ENCODE measurements around the gene CTSD. TPM values are rescaled to one million over a fixed set of nuclear protein-coding genes. Genes with fewer than 3 reads are reported as not detected.

Gene CTSD
- total and polyA plus RNA-seq, 7 experiments from 2014 or later, result 103 to 378 (median 186) TPM

DNA sequence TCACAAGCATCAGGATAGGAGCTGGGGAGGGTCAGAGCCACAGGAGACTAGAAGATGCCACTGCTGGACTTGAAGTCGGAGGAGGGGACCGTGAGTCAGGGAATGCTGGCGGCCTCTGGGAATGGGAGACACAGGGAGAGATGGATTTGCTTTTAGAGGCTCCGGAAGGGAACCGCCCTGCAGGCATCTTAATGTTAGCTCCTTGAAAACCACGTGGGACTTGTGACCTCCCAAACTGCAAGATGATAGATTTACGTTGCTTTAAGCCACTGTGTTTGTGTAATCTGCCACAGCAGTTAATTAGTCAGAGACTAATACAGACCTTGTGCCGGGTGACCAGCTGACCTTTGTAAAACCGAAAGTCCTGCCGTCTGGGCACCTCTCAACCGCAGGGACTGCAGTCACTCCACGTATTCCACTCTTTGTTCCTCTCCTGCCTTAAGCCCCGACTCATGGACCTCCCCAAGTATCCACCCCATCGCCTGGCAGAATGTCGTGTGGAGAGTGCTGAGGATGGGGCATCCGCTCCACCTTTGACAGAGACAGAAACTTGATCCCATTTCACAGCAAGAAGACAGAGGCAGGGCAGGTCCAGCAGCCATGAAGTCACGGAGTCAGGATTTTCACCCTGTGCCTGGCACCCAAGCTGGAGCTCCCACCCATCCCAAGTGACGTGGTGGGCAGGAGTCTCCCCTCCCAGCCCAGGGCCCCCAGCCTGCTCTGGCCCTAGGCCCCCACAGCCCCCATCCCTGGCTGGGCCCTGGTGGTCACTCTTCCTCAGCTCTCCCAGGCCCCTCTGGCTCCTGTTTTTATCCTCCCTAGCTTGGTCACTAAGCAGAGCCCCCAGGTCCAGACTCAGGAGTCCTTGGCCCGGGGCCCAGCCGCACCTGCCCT, 19.4 kb upstream of the CTSD start:
- Histone ChIP-seq H3K9me3 (ENCODE audit: control insufficient read depth in 2 of 3, low read length in 3 of 3) (no peaks in the 10 kb centered on the region), H3K4me1 (ENCODE audit: control insufficient read depth in 2 of 2, insufficient read depth in 2 of 2, low read length in 2 of 2) (no peaks in the 10 kb centered on the region), H3K27ac (ENCODE audit: low read depth, low read length) (no peak overlapping the region), H3K4me3 (ENCODE audit: low read length) (no peak overlapping the region), H3K36me3 (ENCODE audit: control insufficient read depth in 2 of 3, insufficient read depth in 3 of 3, low read length in 3 of 3) (no peaks in the 10 kb centered on the region), H3K27me3 (ENCODE audit: control insufficient read depth in 2 of 2, insufficient read depth in 2 of 2, low read length in 2 of 2) (no peaks in the 10 kb centered on the region)
- H3K27ac Mint-ChIP-seq, result no peak overlapping the region
- H3K9me3 Mint-ChIP-seq, result no peaks in the 10 kb centered on the region
- peak; percentile 68 for ATAC-seq
- peaks cover 0 to 3% (median 0%) of the 10 kb centered on the region in 5 donors for H3K27me3 Mint-ChIP-seq
- peaks cover 0 to 26% (median 0%) of the 10 kb centered on the region in 7 donors for H3K4me1 Mint-ChIP-seq
- CTCF ChIA-PET, result interaction anchor here (0.6 kb wide), 1 partner anchor 47 kb away, joined by 3 read pairs; no protein-coding TSS in a partner anchor
- peak in 1 of 9 donors; percentile 1 for DNase-seq
- intact Hi-C loops (cut with micrococcal nuclease), result no loop called here
- no peaks in the 10 kb centered on the region for H3K36me3 Mint-ChIP-seq
- POLR2A ChIA-PET, result no interaction called here
- no peak overlapping the region for H3K4me3 Mint-ChIP-seq

DNA sequence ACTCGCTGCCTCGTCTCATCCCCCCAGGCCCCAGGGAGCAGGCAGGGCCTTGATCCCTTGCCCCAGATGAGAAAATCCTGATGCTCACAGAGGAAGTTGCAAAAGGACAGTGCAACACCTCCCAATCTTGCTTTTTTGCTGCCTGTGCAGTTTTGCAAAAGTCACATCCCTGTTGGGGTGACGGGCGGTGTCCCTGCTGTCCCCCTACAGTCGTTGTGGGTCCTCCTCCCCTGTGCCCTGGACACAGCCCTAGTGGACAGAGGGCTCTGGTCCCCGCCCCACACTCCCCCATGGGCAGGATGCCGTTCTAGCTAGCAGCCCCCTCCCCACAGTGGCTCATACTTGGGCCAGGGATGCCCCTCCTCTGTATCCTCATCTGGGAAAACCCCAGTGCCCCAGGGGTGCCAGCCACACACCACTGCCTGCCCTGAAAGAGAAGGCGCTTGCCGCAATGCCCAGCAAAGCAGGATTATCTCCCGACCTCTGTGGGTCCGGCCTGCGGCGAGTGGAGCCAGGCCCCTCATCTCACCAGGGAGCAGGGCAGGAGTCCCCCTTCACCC, 18.4 kb upstream of the CTSD start:
- Mint-ChIP-seq H3K9me3 (no peaks in the 10 kb centered on the region), H3K36me3 (no peaks in the 10 kb centered on the region), H3K4me3 (no peak overlapping the region), H3K27me3 (peaks cover 0 to 7% (median 0%) of the 10 kb centered on the region in 5 donors), H3K4me1 (peaks cover 0 to 26% (median 0%) of the 10 kb centered on the region in 7 donors), H3K27ac (no peak overlapping the region)
- intact Hi-C loops (cut with micrococcal nuclease), result no loop called here
- Histone ChIP-seq H3K36me3 (ENCODE audit: control insufficient read depth in 2 of 3, insufficient read depth in 3 of 3, low read length in 3 of 3) (no peaks in the 10 kb centered on the region), H3K27ac (ENCODE audit: low read depth, low read length) (no peak overlapping the region), H3K4me3 (ENCODE audit: low read length) (no peak overlapping the region), H3K27me3 (ENCODE audit: control insufficient read depth in 2 of 2, insufficient read depth in 2 of 2, low read length in 2 of 2) (no peaks in the 10 kb centered on the region), H3K4me1 (ENCODE audit: control insufficient read depth in 2 of 2, insufficient read depth in 2 of 2, low read length in 2 of 2) (no peaks in the 10 kb centered on the region), H3K9me3 (ENCODE audit: control insufficient read depth in 2 of 3, low read length in 3 of 3) (no peaks in the 10 kb centered on the region)
- ChIA-PET POLR2A (interaction anchor here (0.9 kb wide), 1 partner anchor 11 kb away, joined by 3 read pairs; no protein-coding TSS in a partner anchor), CTCF (no interaction called here)
- DNase-seq, result peak in 1 of 9 donors; percentile 13
- ATAC-seq, result peak; percentile 28

DNA sequence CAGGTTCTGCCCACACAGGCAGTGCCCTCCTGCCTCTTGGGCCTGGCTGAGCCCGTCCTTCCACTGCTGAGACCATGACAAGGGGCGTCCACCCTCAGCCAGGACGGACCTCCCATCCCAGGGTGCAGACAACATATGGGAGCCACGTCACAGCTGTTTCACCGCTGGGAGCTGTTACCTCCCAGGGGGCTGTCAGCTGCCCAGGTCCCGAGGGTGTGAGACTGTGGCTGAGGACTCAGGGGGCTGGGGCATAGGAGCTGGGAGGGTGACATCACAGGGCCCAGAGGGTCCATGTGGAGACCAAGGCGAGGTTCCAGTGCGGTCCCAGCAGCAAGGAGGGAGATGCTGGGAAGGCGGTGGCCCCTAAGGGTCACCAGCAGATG, 17.9 kb upstream of the CTSD start:
- intact Hi-C loops (cut with micrococcal nuclease), result no loop called here
- CTCF ChIA-PET, result no interaction called here
- H3K36me3 Mint-ChIP-seq, result no peaks in the 10 kb centered on the region
- Histone ChIP-seq H3K27me3 (ENCODE audit: control insufficient read depth in 2 of 2, insufficient read depth in 2 of 2, low read length in 2 of 2) (no peaks in the 10 kb centered on the region), H3K27ac (ENCODE audit: low read depth, low read length) (no peak overlapping the region), H3K4me1 (ENCODE audit: control insufficient read depth in 2 of 2, insufficient read depth in 2 of 2, low read length in 2 of 2) (no peaks in the 10 kb centered on the region), H3K4me3 (ENCODE audit: low read length) (no peak overlapping the region), H3K9me3 (ENCODE audit: control insufficient read depth in 2 of 3, low read length in 3 of 3) (no peaks in the 10 kb centered on the region), H3K36me3 (ENCODE audit: control insufficient read depth in 2 of 3, insufficient read depth in 3 of 3, low read length in 3 of 3) (no peaks in the 10 kb centered on the region)
- DNase-seq (peak in 1 of 9 donors; percentile 14), ATAC-seq (no peak)
- no peak overlapping the region for H3K4me3 Mint-ChIP-seq
- H3K9me3 Mint-ChIP-seq, result peaks cover 0 to 1% (median 0%) of the 10 kb centered on the region in 11 donors
- no peak overlapping the region for H3K27ac Mint-ChIP-seq
- peaks cover 0 to 10% (median 0%) of the 10 kb centered on the region in 5 donors for H3K27me3 Mint-ChIP-seq
- POLR2A ChIA-PET, result interaction anchor here (0.9 kb wide), 1 partner anchor 11 kb away, joined by 3 read pairs; no protein-coding TSS in a partner anchor
- peaks cover 0 to 26% (median 0%) of the 10 kb centered on the region in 7 donors for H3K4me1 Mint-ChIP-seq

DNA sequence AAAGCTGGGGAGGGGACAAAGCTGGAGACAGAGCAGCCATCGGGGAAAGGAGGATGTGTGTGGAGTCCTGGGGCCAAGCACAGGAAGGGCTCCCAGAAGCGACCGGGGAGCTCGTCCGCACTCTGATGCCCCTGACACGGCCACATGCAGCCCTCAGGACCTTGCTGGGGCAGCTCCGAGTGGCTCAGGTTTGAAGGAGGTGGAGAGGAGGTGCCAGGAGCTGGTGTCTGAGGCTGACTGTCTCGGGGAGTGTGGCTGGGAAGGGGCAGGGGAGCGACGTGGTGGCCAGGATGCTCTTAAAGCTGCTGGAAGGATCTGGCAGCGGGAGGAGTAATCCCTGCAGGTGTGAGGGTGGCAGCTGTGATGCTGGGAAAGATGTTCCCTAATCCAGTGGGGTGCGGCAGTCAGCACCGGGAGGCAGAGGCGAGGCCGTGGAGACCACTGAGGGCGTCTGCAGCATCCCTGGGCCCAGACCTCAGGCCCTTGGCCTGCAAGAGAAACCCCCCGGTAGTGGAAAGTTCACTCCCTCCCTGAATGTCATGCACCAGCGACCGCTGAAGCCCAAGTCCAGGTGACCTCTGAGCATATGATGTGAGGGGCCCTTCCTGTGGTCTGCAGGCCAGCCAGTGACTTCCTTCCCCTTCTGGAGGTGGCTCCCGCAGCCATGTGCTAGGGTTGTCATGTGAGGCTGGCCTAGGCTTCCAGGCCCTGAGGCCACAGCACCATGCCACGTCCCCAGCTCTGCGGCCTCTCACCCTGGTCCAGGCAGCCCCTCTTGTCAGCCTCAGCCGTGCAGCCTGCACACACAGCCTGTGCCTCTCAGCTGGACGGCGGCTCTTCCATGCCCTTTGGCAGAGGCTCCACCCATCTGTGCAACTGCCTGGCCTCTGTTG, 17.2 kb upstream of the CTSD start:
- H3K4me3 Mint-ChIP-seq, result no peak overlapping the region

DNA sequence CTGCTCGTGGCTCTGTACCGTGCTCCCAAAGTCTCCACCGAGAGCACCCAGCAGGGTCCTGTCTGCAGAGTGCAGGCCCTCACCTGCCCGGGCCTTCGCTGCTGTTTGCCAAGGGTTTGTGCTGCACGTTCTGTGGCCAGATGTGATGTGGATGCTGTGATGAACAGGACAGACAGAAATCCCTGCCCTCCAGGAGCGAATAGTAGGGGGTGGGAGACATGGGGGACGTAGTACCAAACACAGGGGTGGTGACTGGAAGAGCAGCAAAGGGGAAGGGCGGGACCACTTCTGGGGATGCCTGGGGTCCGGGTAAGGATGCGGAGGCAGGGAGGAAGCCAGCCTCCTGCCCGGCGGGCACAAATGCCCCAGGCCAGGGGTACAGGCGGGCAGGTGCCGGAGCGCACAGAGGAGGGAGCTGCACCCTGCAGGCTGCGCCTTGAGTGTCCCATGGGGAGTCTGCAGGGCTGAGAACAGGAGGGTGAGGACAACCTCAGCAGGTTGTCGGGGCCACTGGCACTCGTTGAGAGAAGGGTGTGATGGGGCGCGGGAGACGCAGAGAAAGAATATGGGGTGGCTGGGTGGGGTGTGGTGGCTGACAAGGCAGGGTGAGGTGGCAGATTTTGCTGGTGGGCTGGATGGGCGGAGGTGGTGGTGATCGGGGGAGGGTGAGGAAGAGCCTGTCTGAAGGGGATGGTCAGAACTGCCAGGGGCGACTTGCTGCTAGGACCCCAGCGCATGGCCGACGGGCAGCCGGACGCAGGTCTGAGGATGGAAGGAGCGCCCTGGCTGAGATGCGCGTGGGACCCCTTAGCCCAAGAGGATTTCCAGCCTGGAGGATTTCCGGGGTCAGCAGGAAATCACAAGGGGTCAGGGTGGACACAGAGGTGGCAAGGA, 16.3 kb upstream of the CTSD start:
- Mint-ChIP-seq H3K4me1 (peaks cover 0 to 26% (median 0%) of the 10 kb centered on the region in 7 donors), H3K9me3 (peaks cover 0 to 2% (median 0%) of the 10 kb centered on the region in 11 donors), H3K36me3 (no peaks in the 10 kb centered on the region), H3K4me3 (peak overlapping the region in 1 of 10 donors; percentile 20), H3K27me3 (peaks cover 0 to 11% (median 0%) of the 10 kb centered on the region in 5 donors), H3K27ac (peak overlapping the region in 1 of 9 donors; percentile 50)
- POLR2A ChIA-PET, result no interaction called here
- DNase-seq, result peak in 1 of 9 donors; percentile 17
- no peak overlapping the region for H3K4me3 ChIP-seq (ENCODE audit: low read length)
- H3K27me3 ChIP-seq (ENCODE audit: control insufficient read depth in 2 of 2, insufficient read depth in 2 of 2, low read length in 2 of 2), result no peaks in the 10 kb centered on the region
- no peak overlapping the region for H3K27ac ChIP-seq (ENCODE audit: low read depth, low read length)
- intact Hi-C loops (cut with micrococcal nuclease), result no loop called here
- no peaks in the 10 kb centered on the region for H3K36me3 ChIP-seq (ENCODE audit: control insufficient read depth in 2 of 3, insufficient read depth in 3 of 3, low read length in 3 of 3)
- no peaks in the 10 kb centered on the region for H3K9me3 ChIP-seq (ENCODE audit: control insufficient read depth in 2 of 3, low read length in 3 of 3)
- CTCF ChIA-PET, result no interaction called here
- ATAC-seq, result no peak
- no peaks in the 10 kb centered on the region for H3K4me1 ChIP-seq (ENCODE audit: control insufficient read depth in 2 of 2, insufficient read depth in 2 of 2, low read length in 2 of 2)

More for the DNA sequence above, 17.2 kb upstream of the CTSD start:
- H3K9me3 Mint-ChIP-seq, result peaks cover 0 to 2% (median 0%) of the 10 kb centered on the region in 11 donors
- ATAC-seq (peak; percentile 64), DNase-seq (peak in 1 of 9 donors; percentile 16)
- peaks cover 0 to 11% (median 0%) of the 10 kb centered on the region in 5 donors for H3K27me3 Mint-ChIP-seq
- no peaks in the 10 kb centered on the region for H3K4me1 ChIP-seq (ENCODE audit: control insufficient read depth in 2 of 2, insufficient read depth in 2 of 2, low read length in 2 of 2)
- no peaks in the 10 kb centered on the region for H3K9me3 ChIP-seq (ENCODE audit: control insufficient read depth in 2 of 3, low read length in 3 of 3)
- H3K27ac Mint-ChIP-seq, result no peak overlapping the region
- H3K36me3 ChIP-seq (ENCODE audit: control insufficient read depth in 2 of 3, insufficient read depth in 3 of 3, low read length in 3 of 3), result no peaks in the 10 kb centered on the region
- H3K27me3 ChIP-seq (ENCODE audit: control insufficient read depth in 2 of 2, insufficient read depth in 2 of 2, low read length in 2 of 2), result no peaks in the 10 kb centered on the region
- H3K27ac ChIP-seq (ENCODE audit: low read depth, low read length), result no peak overlapping the region
- H3K4me1 Mint-ChIP-seq, result peaks cover 0 to 26% (median 0%) of the 10 kb centered on the region in 7 donors
- H3K4me3 ChIP-seq (ENCODE audit: low read length), result no peak overlapping the region
- intact Hi-C loops (cut with micrococcal nuclease), result no loop called here
- ChIA-PET CTCF (interaction anchor here (0.5 kb wide), 1 partner anchor 17 kb away, joined by 4 read pairs; no protein-coding TSS in a partner anchor), POLR2A (interaction anchor here (0.9 kb wide), 1 partner anchor 10 kb away, joined by 3 read pairs; no protein-coding TSS in a partner anchor)
- no peaks in the 10 kb centered on the region for H3K36me3 Mint-ChIP-seq
